ENCODE results near the gene LCAT. TPM values are rescaled to one million over a fixed set of nuclear protein-coding genes. Genes with fewer than 3 reads are reported as not detected.
"Not testable (repeated sequence)": the region's sequence is repeated elsewhere in the genome, so short reads cannot be mapped to it uniquely, and the experiment has no call there.

The LCAT gene
- total and polyA plus RNA-seq, 3 donors from 2014 or later: 12.9 to 25.3 (median 20.6) TPM

GRCh38 chr16:67975321-67976105 is 31.6 kb upstream of the LCAT start:
- H3K4me3 ChIP-seq: no peak overlapping the region
- no peaks in the 10 kb centered on the region for H3K27me3 ChIP-seq
- H3K4me1 ChIP-seq: no peaks in the 10 kb centered on the region
- no peaks in the 10 kb centered on the region for H3K9me3 ChIP-seq
- intact Hi-C loops (cut with DNase I; ENCODE audit: low total_unique reads): no loop called here
- TF ChIP-seq CTCF (IDR thresholded peaks at IDR 0.05) (no peak), POLR2A (IDR thresholded peaks at IDR 0.05) (no peak)
- 83% methylated on average over 12 to 13 of the region's 14 CpGs for WGBS, 2 donors
- no peak overlapping the region for H3K27ac ChIP-seq
- no peak for DNase-seq
- H3K36me3 ChIP-seq (ENCODE audit: low read depth, missing control alignments): no peaks in the 10 kb centered on the region

- H3K27me3 ChIP-seq; H3K36me3 ChIP-seq (ENCODE audit: low read depth, missing control alignments); H3K9me3 ChIP-seq; DNase-seq; H3K4me1 ChIP-seq; intact Hi-C loops (cut with DNase I; ENCODE audit: low total_unique reads); H3K4me3 ChIP-seq; H3K27ac ChIP-seq: not testable (repeated sequence)
- 87 to 95% methylated on average over 7 of the region's 7 CpGs for WGBS, 2 donors
These were observed 28.4 kb upstream of the LCAT start for GRCh38 chr16:67972285-67972684.

GRCh38 chr16:67971111-67971510 is 27.2 kb upstream of the LCAT start:
- intact Hi-C loops (cut with DNase I; ENCODE audit: low total_unique reads): no loop called here

GRCh38 chr16:67969254-67970039 is 25.5 kb upstream of the LCAT start:
- Histone ChIP-seq H3K27me3 (no peaks in the 10 kb centered on the region), H3K4me3 (peak overlapping the region; percentile 82 to 89), H3K9me3 (no peaks in the 10 kb centered on the region), H3K4me1 (peaks cover 20% of the 10 kb centered on the region), H3K36me3 (ENCODE audit: low read depth, missing control alignments) (no peaks in the 10 kb centered on the region), H3K27ac (peak overlapping the region; percentile 75 to 94)
- no peak for DNase-seq
- intact Hi-C loops (cut with DNase I; ENCODE audit: low total_unique reads): no loop called here
- TF ChIP-seq CTCF (IDR thresholded peaks at IDR 0.05) (no peak), POLR2A (IDR thresholded peaks at IDR 0.05) (no peak)
- WGBS, 2 donors: 20 to 31% methylated on average over 36 to 40 of the region's 40 CpGs

More at GRCh38 chr16:67971111-67971510, 27.2 kb upstream of the LCAT start:
- WGBS, 2 donors: 89 to 94% methylated on average over 9 of the region's 9 CpGs
- peaks cover 14% of the 10 kb centered on the region for H3K4me1 ChIP-seq
- no peaks in the 10 kb centered on the region for H3K27me3 ChIP-seq
- no peaks in the 10 kb centered on the region for H3K9me3 ChIP-seq
- no peaks in the 10 kb centered on the region for H3K36me3 ChIP-seq (ENCODE audit: low read depth, missing control alignments)
- TF ChIP-seq POLR2A (IDR thresholded peaks at IDR 0.05): no peak
- no peak for TF ChIP-seq CTCF (IDR thresholded peaks at IDR 0.05)
- no peak overlapping the region for H3K27ac ChIP-seq
- H3K4me3 ChIP-seq: no peak overlapping the region
- no peak for DNase-seq
